Mesendoderm (in vitro differentiated cells): ENCODE data around the gene ARHGAP26.

ENCODE experiments used
- DNase-seq: peaks from one replicate; pipeline ENCODE4 v3.0.0; 2013
- H2AK5ac ChIP-seq: 2 replicates; pipeline ENCODE4 v1.6.1; 2013; ENCODE audit warnings: low read length, inconsistent platforms
- H2BK120ac ChIP-seq: 2 replicates; pipeline ENCODE4 v1.6.1; 2013; ENCODE audit warnings: low read depth, mild to moderate bottlenecking, low read length, moderate library complexity, mixed read lengths
- H2BK15ac ChIP-seq: replicated peaks from 2 replicates; pipeline ENCODE4 v1.6.1; 2013; ENCODE audit warnings: low read depth, mild to moderate bottlenecking, moderate library complexity
- H2BK5ac ChIP-seq: 2 replicates; pipeline ENCODE4 v1.6.1; 2013; ENCODE audit warnings: low read length, inconsistent platforms
- H3K18ac ChIP-seq: 2 replicates; pipeline ENCODE4 v1.6.1; 2013; ENCODE audit warnings: mild to moderate bottlenecking, low read length, mixed read lengths
- H3K23ac ChIP-seq: one replicate; pipeline ENCODE4 v1.6.1; 2013; ENCODE audit warnings: low read length
- H3K27ac ChIP-seq: 2 replicates; pipeline ENCODE4 v1.5.1; 2013; ENCODE audit warnings: low read depth, mild to moderate bottlenecking, inconsistent platforms, low read length, moderate library complexity
- H3K27me3 ChIP-seq: 2 replicates; pipeline ENCODE4 v1.6.1; 2013; ENCODE audit warnings: low read length, control low read depth, mild to moderate bottlenecking, inconsistent platforms; ENCODE audit not compliant: insufficient read depth, poor library complexity
- H3K36me3 ChIP-seq: 2 replicates; pipeline ENCODE4 v1.6.1; 2013; ENCODE audit warnings: low read length, inconsistent platforms; ENCODE audit not compliant: control insufficient read depth, insufficient read depth
- H3K4ac ChIP-seq: one replicate; pipeline ENCODE4 v1.6.1; 2013; ENCODE audit warnings: low read depth, mild to moderate bottlenecking, low read length, moderate library complexity
- H3K4me1 ChIP-seq: 2 replicates; pipeline ENCODE4 v1.6.1; 2013; ENCODE audit warnings: low read depth, low read length, inconsistent platforms; ENCODE audit not compliant: control insufficient read depth
- H3K4me2 ChIP-seq: 2 replicates; pipeline ENCODE4 v1.6.1; 2013; ENCODE audit warnings: low read length
- H3K4me3 ChIP-seq: 2 replicates; pipeline ENCODE4 v1.5.1; 2013; ENCODE audit warnings: mild to moderate bottlenecking, low read length
- H3K56ac ChIP-seq: one replicate; pipeline ENCODE4 v1.6.1; 2013; ENCODE audit warnings: low read length
- H3K79me1 ChIP-seq: 2 replicates; pipeline ENCODE4 v1.6.1; 2013; ENCODE audit warnings: low read length, inconsistent platforms
- H3K79me2 ChIP-seq: 2 replicates; pipeline ENCODE4 v1.6.1; 2013; ENCODE audit warnings: mild to moderate bottlenecking, low read length; ENCODE audit not compliant: control insufficient read depth, insufficient read depth
- H3K9ac ChIP-seq: 2 replicates; pipeline ENCODE4 v1.6.1; 2013; ENCODE audit warnings: low read length, inconsistent platforms
- H4K5ac ChIP-seq: one replicate; pipeline ENCODE4 v1.6.1; 2013; ENCODE audit warnings: low read length
- H4K8ac ChIP-seq: one replicate; pipeline ENCODE4 v1.6.1; 2013; ENCODE audit warnings: low read depth, mild to moderate bottlenecking, control low read depth, low read length, moderate library complexity
- WGBS: extraction: QIAGEN DNeasy Blood & Tissue Kit; methylation state at CpG from one replicate; pipeline ENCODE4 v1.1.7; 2013; ENCODE audit warnings: low lambda C conversion rate, missing lambda C conversion rate; ENCODE audit not compliant: insufficient coverage; ENCODE audit errors: extremely low coverage; 5-methylcytosine and 5-hydroxymethylcytosine counted together

ARHGAP26 gene

GRCh38 chr5:142862594-142862993 is 92.4 kb downstream of the ARHGAP26 start:
- H3K4me2 ChIP-seq: no peak overlapping the region
- no peak overlapping the region for H3K9ac ChIP-seq
- no peak overlapping the region for H3K56ac ChIP-seq
- DNase-seq: no peak
- no peak overlapping the region for H4K8ac ChIP-seq
- no peaks in the 10 kb centered on the region for H3K79me2 ChIP-seq
- no peak overlapping the region for H3K4me3 ChIP-seq
- H3K18ac ChIP-seq: no peak overlapping the region
- no peaks in the 10 kb centered on the region for H3K79me1 ChIP-seq
- WGBS: no CpG with 5 or more reads among the region's 4 CpGs
- H3K23ac ChIP-seq: no peak overlapping the region
- H2AK5ac ChIP-seq: no peak overlapping the region
- H3K4ac ChIP-seq: no peak overlapping the region
- no peak overlapping the region for H2BK15ac ChIP-seq
- no peak overlapping the region for H4K5ac ChIP-seq
- no peaks in the 10 kb centered on the region for H3K36me3 ChIP-seq
- H2BK120ac ChIP-seq: no peak overlapping the region
- H3K4me1 ChIP-seq: peaks cover 11% of the 10 kb centered on the region
- H3K27me3 ChIP-seq: no peaks in the 10 kb centered on the region
- H3K27ac ChIP-seq: no peak overlapping the region
- no peak overlapping the region for H2BK5ac ChIP-seq

DNA sequence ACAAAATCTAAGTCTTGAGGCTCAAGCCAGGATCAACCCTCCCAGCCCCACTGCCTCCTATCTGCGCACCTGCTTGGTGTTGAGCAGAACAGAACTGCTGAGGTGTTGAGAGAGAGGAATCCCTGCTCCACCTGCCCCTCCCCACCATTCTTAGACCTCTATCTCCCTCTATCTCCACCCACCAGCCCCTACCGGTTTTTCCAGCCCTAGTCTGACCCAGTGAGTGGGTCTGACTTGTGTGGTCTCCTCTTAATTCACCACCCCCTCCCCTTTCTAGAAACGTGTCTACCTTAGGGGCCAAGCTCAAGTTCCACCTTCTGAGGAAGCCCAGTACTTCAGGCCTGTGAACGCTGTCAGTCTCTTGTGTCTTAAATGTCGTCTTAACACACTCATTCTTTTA is 93.7 kb downstream of the ARHGAP26 start:
- H2BK120ac ChIP-seq: no peak overlapping the region
- no peak overlapping the region for H3K18ac ChIP-seq
- no peaks in the 10 kb centered on the region for H3K79me2 ChIP-seq
- H4K8ac ChIP-seq: no peak overlapping the region
- H3K4me2 ChIP-seq: no peak overlapping the region
- WGBS: no CpG with 5 or more reads among the region's 5 CpGs
- no peak overlapping the region for H3K4me3 ChIP-seq
- H3K4me1 ChIP-seq: peaks cover 11% of the 10 kb centered on the region
- H2BK15ac ChIP-seq: no peak overlapping the region
- no peaks in the 10 kb centered on the region for H3K79me1 ChIP-seq
- no peak overlapping the region for H3K4ac ChIP-seq
- no peak overlapping the region for H2BK5ac ChIP-seq
- no peak overlapping the region for H3K9ac ChIP-seq
- no peak overlapping the region for H4K5ac ChIP-seq
- DNase-seq: peak; percentile 76
- H2AK5ac ChIP-seq: no peak overlapping the region
- H3K23ac ChIP-seq: no peak overlapping the region
- peak overlapping the region; percentile 1 for H3K56ac ChIP-seq
- H3K27me3 ChIP-seq: no peaks in the 10 kb centered on the region
- no peak overlapping the region for H3K27ac ChIP-seq
- H3K36me3 ChIP-seq: no peaks in the 10 kb centered on the region

- Histone ChIP-seq H2BK15ac (no peak overlapping the region), H3K4me2 (no peak overlapping the region), H3K9ac (peak overlapping the region; percentile 23), H3K79me1 (no peaks in the 10 kb centered on the region), H3K56ac (peak overlapping the region; percentile 71), H3K36me3 (no peaks in the 10 kb centered on the region), H4K8ac (no peak overlapping the region), H2BK5ac (no peak overlapping the region), H3K27ac (no peak overlapping the region), H3K27me3 (no peaks in the 10 kb centered on the region), H2BK120ac (no peak overlapping the region), H4K5ac (no peak overlapping the region), H3K4me3 (no peak overlapping the region), H3K79me2 (no peaks in the 10 kb centered on the region), H3K4ac (no peak overlapping the region), H3K23ac (no peak overlapping the region), H3K4me1 (peaks cover 11% of the 10 kb centered on the region), H3K18ac (no peak overlapping the region), H2AK5ac (peak overlapping the region; percentile 23)
- DNase-seq: peak; percentile 49
- no CpG with 5 or more reads among the region's 13 CpGs for WGBS
Measured at GRCh38 chr5:142864290-142865260, 94.4 kb downstream of the ARHGAP26 start.

- no peak overlapping the region for H3K4ac ChIP-seq
- no peak overlapping the region for H3K9ac ChIP-seq
- no peaks in the 10 kb centered on the region for H3K36me3 ChIP-seq
- H2BK15ac ChIP-seq: no peak overlapping the region
- peaks cover 11% of the 10 kb centered on the region for H3K4me1 ChIP-seq
- no peak overlapping the region for H3K56ac ChIP-seq
- no peaks in the 10 kb centered on the region for H3K79me1 ChIP-seq
- H3K4me3 ChIP-seq: no peak overlapping the region
- H3K18ac ChIP-seq: no peak overlapping the region
- no peak overlapping the region for H3K4me2 ChIP-seq
- no peak overlapping the region for H2BK5ac ChIP-seq
- H3K23ac ChIP-seq: no peak overlapping the region
- no peak overlapping the region for H4K5ac ChIP-seq
- no peak overlapping the region for H3K27ac ChIP-seq
- H2AK5ac ChIP-seq: no peak overlapping the region
- WGBS: no CpG with 5 or more reads among the region's 4 CpGs
- H3K27me3 ChIP-seq: no peaks in the 10 kb centered on the region
- no peaks in the 10 kb centered on the region for H3K79me2 ChIP-seq
- no peak overlapping the region for H2BK120ac ChIP-seq
- no peak overlapping the region for H4K8ac ChIP-seq
- no peak for DNase-seq
Measured at GRCh38 chr5:142865631-142866030, 95.5 kb downstream of the ARHGAP26 start.

GRCh38 chr5:142866563-142867275 is 96.5 kb downstream of the ARHGAP26 start:
- WGBS: no CpG with 5 or more reads among the region's 10 CpGs
- Histone ChIP-seq H4K5ac (no peak overlapping the region), H2AK5ac (no peak overlapping the region), H3K18ac (no peak overlapping the region), H3K56ac (no peak overlapping the region), H2BK120ac (no peak overlapping the region), H3K23ac (no peak overlapping the region), H2BK5ac (no peak overlapping the region), H3K27ac (no peak overlapping the region), H3K4me1 (peaks cover 11% of the 10 kb centered on the region), H3K36me3 (no peaks in the 10 kb centered on the region), H3K9ac (peak overlapping the region; percentile 14), H3K79me2 (no peaks in the 10 kb centered on the region), H3K4me2 (no peak overlapping the region), H4K8ac (no peak overlapping the region), H3K27me3 (no peaks in the 10 kb centered on the region), H3K4ac (no peak overlapping the region), H2BK15ac (no peak overlapping the region), H3K4me3 (no peak overlapping the region), H3K79me1 (no peaks in the 10 kb centered on the region)
- DNase-seq: peak; percentile 96
